Naive thymus-derived CD8-positive, alpha-beta T cell (primary cell): ENCODE measurements around the gene CABP1. TPM values are rescaled to one million over a fixed set of nuclear protein-coding genes. Genes with fewer than 3 reads are reported as not detected.
"Not testable (repeated sequence)": the region's sequence is repeated elsewhere in the genome, so short reads cannot be mapped to it uniquely, and the experiment has no call there.

ENCODE experiments used
- ATAC-seq, 2 donors: fragments of 150-1000 bp; cut with Tn5 transposase in 1 of 2; sonication (Bioruptor Pico), chemical (Tn5 transposase) in 1 of 2; 1 replicate in 1 of 2; 2 replicates in 1 of 2; pipeline ENCODE4 v1.10.0; 2021; ENCODE audit warnings: mild to moderate bottlenecking in 2 of 2, moderate library complexity in 2 of 2
- POLR2A ChIA-PET: fragments of 350-600 bp; sonication (Branson Sonifier 250); formaldehyde crosslinking; loops from one replicate; lab custom pipeline; 2021; ENCODE audit warnings: antibody characterized with exemption; lab: Charles Lee
- DNase-seq, 10 donors: peaks; one replicate each; pipeline versions ENCODE4 v3.0.0 to v3.0.0-alpha.2; 2020 to 2022
- H3K27ac Mint-ChIP-seq, 10 donors: one replicate each; pipeline ENCODE4 v1.8.0; 2020 to 2022; ENCODE audit warnings: mild to moderate bottlenecking in 10 of 10, mixed read lengths in 10 of 10, moderate library complexity in 4 of 10, inconsistent platforms in 1 of 10
- H3K27me3 Mint-ChIP-seq, 5 donors: one replicate each; pipeline ENCODE4 v1.8.0; 2021 to 2022; ENCODE audit warnings: mixed read lengths in 5 of 5
- H3K36me3 Mint-ChIP-seq, 3 donors: one replicate each; pipeline ENCODE4 v1.8.0; 2020 to 2022; ENCODE audit warnings: mixed read lengths in 3 of 3, mild to moderate bottlenecking in 2 of 3, inconsistent platforms in 1 of 3
- H3K4me1 Mint-ChIP-seq, 4 donors: one replicate each; pipeline ENCODE4 v1.8.0; 2021 to 2022; ENCODE audit warnings: mixed read lengths in 4 of 4
- H3K4me3 Mint-ChIP-seq, 10 donors: one replicate each; pipeline ENCODE4 v1.8.0; 2020 to 2022; ENCODE audit warnings: mild to moderate bottlenecking in 10 of 10, mixed read lengths in 10 of 10, moderate library complexity in 6 of 10, inconsistent platforms in 1 of 10
- H3K9me3 Mint-ChIP-seq, 9 donors: one replicate each; pipeline ENCODE4 v1.8.0; 2020 to 2022; ENCODE audit warnings: mixed read lengths in 9 of 9, mild to moderate bottlenecking in 3 of 9, inconsistent platforms in 1 of 9, moderate library complexity in 1 of 9
- polyA plus RNA-seq, 3 donors: library from polyadenylated mRNA; unstranded; fragments of 300-500 nt; fragmentation: Illumina TruSeq; gene quantifications; one replicate each; pipeline ENCODE4 v1.2.3, GENCODE V29; 2021
- total RNA-seq, 8 experiments: library from RNA in 2 of 8; stranded (reverse) in 2 of 8; gene quantifications; one replicate each; pipeline ENCODE4 v1.2.3 and lab custom pipeline; 2021 to 2026

Gene CABP1
- total RNA-seq (under 1 TPM in 1 of 2 experiments, not detected in 1; 0.34 TPM), polyA plus RNA-seq (not detected), total RNA-seq (lab: John Stamatoyannopoulos, UW) (0 to 0.52 (median 0.09) reads per million in 6 experiments)

GRCh38 chr12:120639771-120640721 lies at the start of gene CABP1:
CABP1 (plus strand) TSS chr12:120640626; CDS start chr12:120640686, 60 bp downstream.
- no peaks in the 10 kb centered on the region for H3K36me3 Mint-ChIP-seq
- peaks cover 14 to 39% (median 32%) of the 10 kb centered on the region in 5 donors for H3K27me3 Mint-ChIP-seq
- H3K9me3 Mint-ChIP-seq, result no peaks in the 10 kb centered on the region
- H3K4me1 Mint-ChIP-seq, result peaks cover 4 to 13% (median 9%) of the 10 kb centered on the region in 4 donors
- ATAC-seq (peak; percentile 84 to 90), DNase-seq (peak; percentile 43 to 86 (median 66))
- peak within 1 kb of the TSS in 2 of 10 donors; percentile 11 to 41 for H3K27ac Mint-ChIP-seq
- peak within 1 kb of the TSS; percentile 66 to 89 (median 81) for H3K4me3 Mint-ChIP-seq
- POLR2A ChIA-PET, result no interaction called here

GRCh38 chr12:120590741-120591407 lies 49.6 kb upstream of the CABP1 start:
- H3K9me3 Mint-ChIP-seq, result no peaks in the 10 kb centered on the region
- POLR2A ChIA-PET, result no interaction called here
- no peaks in the 10 kb centered on the region for H3K27me3 Mint-ChIP-seq
- no peaks in the 10 kb centered on the region for H3K4me1 Mint-ChIP-seq
- H3K36me3 Mint-ChIP-seq, result no peaks in the 10 kb centered on the region
- H3K4me3 Mint-ChIP-seq, result no peak overlapping the region
- no peak overlapping the region for H3K27ac Mint-ChIP-seq
- DNase-seq, result no peak
- no peak for ATAC-seq

GRCh38 chr12:120592121-120593049 lies 48.0 kb upstream of the CABP1 start:
- peaks cover 0 to 2% (median 0%) of the 10 kb centered on the region in 5 donors for H3K27me3 Mint-ChIP-seq
- DNase-seq (no peak), ATAC-seq (no peak)
- no peak overlapping the region for H3K4me3 Mint-ChIP-seq
- H3K27ac Mint-ChIP-seq, result peak overlapping the region in 1 of 10 donors; percentile 77
- H3K4me1 Mint-ChIP-seq, result no peaks in the 10 kb centered on the region
- POLR2A ChIA-PET, result no interaction called here
- H3K9me3 Mint-ChIP-seq, result no peaks in the 10 kb centered on the region
- H3K36me3 Mint-ChIP-seq, result no peaks in the 10 kb centered on the region

- no peaks in the 10 kb centered on the region for H3K36me3 Mint-ChIP-seq
- POLR2A ChIA-PET, result no interaction called here
These were observed 43.5 kb upstream of the CABP1 start for GRCh38 chr12:120596901-120597300.

GRCh38 chr12:120597861-120598260 lies 42.6 kb upstream of the CABP1 start:
- DNase-seq, result no peak
- peaks cover 2 to 30% (median 11%) of the 10 kb centered on the region in 5 donors for H3K27me3 Mint-ChIP-seq
- ATAC-seq, result no peak
- POLR2A ChIA-PET, result no interaction called here
- no peak overlapping the region for H3K27ac Mint-ChIP-seq
- H3K9me3 Mint-ChIP-seq, result no peaks in the 10 kb centered on the region
- peaks cover 0 to 3% (median 0%) of the 10 kb centered on the region in 4 donors for H3K4me1 Mint-ChIP-seq
- H3K4me3 Mint-ChIP-seq, result no peak overlapping the region
- no peaks in the 10 kb centered on the region for H3K36me3 Mint-ChIP-seq

More at GRCh38 chr12:120596901-120597300, 43.5 kb upstream of the CABP1 start:
- H3K9me3 Mint-ChIP-seq, result no peaks in the 10 kb centered on the region
- H3K4me3 Mint-ChIP-seq, result no peak overlapping the region
- no peak overlapping the region for H3K27ac Mint-ChIP-seq
- DNase-seq (no peak), ATAC-seq (no peak)
- peaks cover under 1 to 23% (median 9%) of the 10 kb centered on the region in 5 donors for H3K27me3 Mint-ChIP-seq
- H3K4me1 Mint-ChIP-seq, result peaks cover 0 to 1% (median 0%) of the 10 kb centered on the region in 4 donors

- DNase-seq (no peak), ATAC-seq (no peak)
- H3K36me3 Mint-ChIP-seq, result no peaks in the 10 kb centered on the region
- no peak overlapping the region for H3K4me3 Mint-ChIP-seq
- POLR2A ChIA-PET, result interaction anchor here (0.6 kb wide), 1 partner anchor 151 kb away, joined by 3 read pairs; no protein-coding TSS in a partner anchor
- H3K27me3 Mint-ChIP-seq, result peaks cover 2 to 30% (median 11%) of the 10 kb centered on the region in 5 donors
- no peaks in the 10 kb centered on the region for H3K9me3 Mint-ChIP-seq
- H3K27ac Mint-ChIP-seq, result no peak overlapping the region
- peaks cover 0 to 3% (median 0%) of the 10 kb centered on the region in 4 donors for H3K4me1 Mint-ChIP-seq
These were observed 41.6 kb upstream of the CABP1 start for GRCh38 chr12:120598674-120599463.

GRCh38 chr12:120599672-120600552 lies 40.5 kb upstream of the CABP1 start:
- peaks cover 0 to 3% (median 0%) of the 10 kb centered on the region in 4 donors for H3K4me1 Mint-ChIP-seq
- H3K9me3 Mint-ChIP-seq, result no peaks in the 10 kb centered on the region
- peaks cover 2 to 30% (median 11%) of the 10 kb centered on the region in 5 donors for H3K27me3 Mint-ChIP-seq
- no peak overlapping the region for H3K27ac Mint-ChIP-seq
- no peak overlapping the region for H3K4me3 Mint-ChIP-seq
- no peak for ATAC-seq
- H3K36me3 Mint-ChIP-seq, result no peaks in the 10 kb centered on the region
- POLR2A ChIA-PET, result no interaction called here
- DNase-seq, result no peak

GRCh38 chr12:120602416-120602815 lies 38.0 kb upstream of the CABP1 start:
- POLR2A ChIA-PET, H3K36me3 Mint-ChIP-seq, H3K4me3 Mint-ChIP-seq, H3K27ac Mint-ChIP-seq, DNase-seq, ATAC-seq, H3K9me3 Mint-ChIP-seq, H3K4me1 Mint-ChIP-seq: not testable (repeated sequence)
- peaks cover 2 to 28% (median 11%) of the 10 kb centered on the region in 5 donors for H3K27me3 Mint-ChIP-seq

- DNase-seq, result no peak
- no peaks in the 10 kb centered on the region for H3K4me1 Mint-ChIP-seq
- H3K9me3 Mint-ChIP-seq, result no peaks in the 10 kb centered on the region
- no peak for ATAC-seq
- H3K36me3 Mint-ChIP-seq, result no peaks in the 10 kb centered on the region
- POLR2A ChIA-PET, result no interaction called here
- H3K27ac Mint-ChIP-seq, result no peak overlapping the region
- peaks cover 0 to 6% (median 0%) of the 10 kb centered on the region in 5 donors for H3K27me3 Mint-ChIP-seq
- no peak overlapping the region for H3K4me3 Mint-ChIP-seq
These were observed 29.9 kb upstream of the CABP1 start for GRCh38 chr12:120610560-120610959.

- H3K4me3 Mint-ChIP-seq, H3K9me3 Mint-ChIP-seq, POLR2A ChIA-PET, H3K4me1 Mint-ChIP-seq, DNase-seq, H3K27ac Mint-ChIP-seq, H3K36me3 Mint-ChIP-seq, H3K27me3 Mint-ChIP-seq, ATAC-seq: not testable (repeated sequence)
These were observed 28.9 kb upstream of the CABP1 start for GRCh38 chr12:120611534-120611933.

GRCh38 chr12:120614848-120615247 lies 25.6 kb upstream of the CABP1 start:
- Mint-ChIP-seq H3K4me3 (no peak overlapping the region), H3K27ac (peak overlapping the region in 1 of 10 donors; percentile 40), H3K36me3 (no peaks in the 10 kb centered on the region), H3K4me1 (no peaks in the 10 kb centered on the region), H3K27me3 (peaks cover 8 to 23% (median 13%) of the 10 kb centered on the region in 5 donors), H3K9me3 (peaks cover 0 to 4% (median 0%) of the 10 kb centered on the region in 9 donors)
- DNase-seq, result no peak
- POLR2A ChIA-PET, result no interaction called here
- no peak for ATAC-seq
